Measurements from ENCODE around the gene HIPK4. TPM values are rescaled to one million over a fixed set of nuclear protein-coding genes. Genes with fewer than 3 reads are reported as not detected.

HIPK4 gene
- polyA plus RNA-seq, 6 donors from 2014 or later, result not detected

GRCh38 chr19:40421993-40422747 lies 32.2 kb upstream of the HIPK4 start:
- peak overlapping the region; percentile 5 to 92 (median 78) for H3K4me3 Mint-ChIP-seq
- H3K36me3 Mint-ChIP-seq, result no peaks in the 10 kb centered on the region
- peaks cover 25 to 47% (median 30%) of the 10 kb centered on the region in 3 donors for H3K4me1 Mint-ChIP-seq
- H3K27ac Mint-ChIP-seq, result peak overlapping the region in 5 of 6 donors; percentile 54 to 92 (median 63)
- ATAC-seq (ENCODE audit: low read depth in 2 of 2), result no peak
- peaks cover 0 to 10% (median 0%) of the 10 kb centered on the region in 3 donors for H3K27me3 Mint-ChIP-seq
- H3K9me3 Mint-ChIP-seq, result no peaks in the 10 kb centered on the region
- no peak for DNase-seq

DNA sequence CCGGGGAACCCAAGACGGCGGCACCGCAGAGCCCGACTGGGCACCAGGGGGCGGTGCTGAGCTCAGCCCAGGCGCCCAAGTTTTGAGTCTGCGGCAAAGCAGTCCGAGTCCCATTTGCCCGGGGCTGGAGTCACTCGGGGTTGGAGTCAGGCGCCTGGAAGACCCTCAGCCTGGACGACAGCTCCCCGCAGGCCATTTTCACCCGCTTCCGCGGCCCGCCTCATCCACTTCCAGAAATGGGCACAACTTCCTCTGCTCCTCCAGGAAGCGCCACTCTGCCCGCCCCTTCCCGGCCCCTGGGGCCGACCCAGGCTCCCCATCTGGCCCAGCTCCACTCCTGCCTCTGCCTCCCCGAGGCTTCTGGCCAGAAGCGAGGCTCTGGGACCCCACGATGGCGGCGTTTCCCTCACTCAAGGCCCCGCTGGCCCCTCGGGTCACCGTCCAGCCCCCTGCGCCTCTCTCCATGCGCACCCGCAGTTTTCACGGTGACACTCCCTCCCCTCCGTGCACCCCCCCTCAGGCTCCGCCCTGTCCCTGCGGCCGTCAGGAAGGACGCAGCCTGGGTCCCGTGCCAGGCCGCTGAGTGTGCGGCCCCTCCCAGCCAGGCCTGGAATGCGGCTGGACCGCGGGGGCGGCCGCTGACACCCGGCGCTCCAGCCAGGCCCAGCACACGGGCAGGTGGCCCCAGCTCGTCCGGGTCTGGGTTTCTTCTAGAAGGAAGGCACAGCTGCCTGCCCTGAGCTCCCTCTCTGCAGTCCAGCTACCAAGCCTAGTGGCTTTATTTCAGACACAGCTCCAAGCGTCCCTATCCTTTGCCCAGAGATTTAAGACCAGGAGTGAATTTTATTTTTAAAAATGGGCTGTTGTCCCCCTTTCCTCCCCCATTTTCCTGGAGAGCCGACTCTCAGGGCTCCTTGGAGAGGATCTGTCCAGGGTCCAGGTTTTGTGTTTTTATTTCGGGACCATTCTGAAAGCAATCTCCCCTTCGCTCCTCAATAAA lies 31.1 kb upstream of the HIPK4 start:
- no peaks in the 10 kb centered on the region for H3K9me3 Mint-ChIP-seq

GRCh38 chr19:40420451-40420765 lies 30.4 kb upstream of the HIPK4 start:
- peak overlapping the region; percentile 80 to 93 (median 89) for H3K4me3 Mint-ChIP-seq
- ATAC-seq (ENCODE audit: low read depth in 2 of 2) (no peak), DNase-seq (no peak)
- peaks cover 24 to 43% (median 34%) of the 10 kb centered on the region in 3 donors for H3K4me1 Mint-ChIP-seq
- peak overlapping the region in 5 of 6 donors; percentile 49 to 94 (median 92) for H3K27ac Mint-ChIP-seq
- no peaks in the 10 kb centered on the region for H3K9me3 Mint-ChIP-seq
- H3K27me3 Mint-ChIP-seq, result peaks cover 0 to 10% (median 0%) of the 10 kb centered on the region in 3 donors
- H3K36me3 Mint-ChIP-seq, result no peaks in the 10 kb centered on the region

More for the DNA sequence above, 31.1 kb upstream of the HIPK4 start:
- H3K27me3 Mint-ChIP-seq, result peaks cover 0 to 10% (median 0%) of the 10 kb centered on the region in 3 donors
- peak overlapping the region; percentile 80 to 93 (median 89) for H3K4me3 Mint-ChIP-seq
- peaks cover 26 to 45% (median 33%) of the 10 kb centered on the region in 3 donors for H3K4me1 Mint-ChIP-seq
- no peaks in the 10 kb centered on the region for H3K36me3 Mint-ChIP-seq
- ATAC-seq (ENCODE audit: low read depth in 2 of 2) (peak; percentile 56 to 59), DNase-seq (peak; percentile 80)
- H3K27ac Mint-ChIP-seq, result peak overlapping the region; percentile 54 to 94 (median 92)

- H3K4me1 Mint-ChIP-seq, result peaks cover 22 to 40% (median 31%) of the 10 kb centered on the region in 3 donors
- no peaks in the 10 kb centered on the region for H3K36me3 Mint-ChIP-seq
- DNase-seq (no peak), ATAC-seq (ENCODE audit: low read depth in 2 of 2) (no peak)
- H3K9me3 Mint-ChIP-seq, result no peaks in the 10 kb centered on the region
- H3K27ac Mint-ChIP-seq, result peak overlapping the region in 1 of 6 donors; percentile 67
- H3K27me3 Mint-ChIP-seq, result peaks cover 0 to 10% (median 0%) of the 10 kb centered on the region in 3 donors
- H3K4me3 Mint-ChIP-seq, result peak overlapping the region in 7 of 8 donors; percentile 35 to 89 (median 77)
Observed at GRCh38 chr19:40419780-40420179, 29.8 kb upstream of the HIPK4 start.

GRCh38 chr19:40419066-40419612 lies 29.2 kb upstream of the HIPK4 start:
- DNase-seq, result no peak
- Mint-ChIP-seq H3K27ac (no peak overlapping the region), H3K4me1 (peaks cover 15 to 35% (median 25%) of the 10 kb centered on the region in 3 donors)

GRCh38 chr19:40418040-40418439 lies 28.1 kb upstream of the HIPK4 start:
- peak overlapping the region in 2 of 8 donors; percentile 43 to 61 for H3K4me3 Mint-ChIP-seq
- H3K27me3 Mint-ChIP-seq, result peaks cover 0 to 18% (median 8%) of the 10 kb centered on the region in 3 donors
- peaks cover 12 to 33% (median 23%) of the 10 kb centered on the region in 3 donors for H3K4me1 Mint-ChIP-seq

More at GRCh38 chr19:40419066-40419612, 29.2 kb upstream of the HIPK4 start:
- ATAC-seq (ENCODE audit: low read depth in 2 of 2), result no peak
- Mint-ChIP-seq H3K27me3 (peaks cover 0 to 10% (median 0%) of the 10 kb centered on the region in 3 donors), H3K9me3 (no peaks in the 10 kb centered on the region), H3K36me3 (no peaks in the 10 kb centered on the region), H3K4me3 (peak overlapping the region; percentile 4 to 89 (median 59))

GRCh38 chr19:40417643-40417981 lies 27.6 kb upstream of the HIPK4 start:
- Mint-ChIP-seq H3K27ac (peak overlapping the region in 4 of 6 donors; percentile 3 to 60 (median 50)), H3K27me3 (peaks cover 0 to 18% (median 8%) of the 10 kb centered on the region in 3 donors), H3K36me3 (no peaks in the 10 kb centered on the region), H3K4me1 (peaks cover 12 to 33% (median 23%) of the 10 kb centered on the region in 3 donors), H3K4me3 (peak overlapping the region in 2 of 8 donors; percentile 43 to 61), H3K9me3 (no peaks in the 10 kb centered on the region)
- DNase-seq (no peak), ATAC-seq (ENCODE audit: low read depth in 2 of 2) (no peak)

More at GRCh38 chr19:40418040-40418439, 28.1 kb upstream of the HIPK4 start:
- DNase-seq (no peak), ATAC-seq (ENCODE audit: low read depth in 2 of 2) (no peak)
- Mint-ChIP-seq H3K27ac (peak overlapping the region in 2 of 6 donors; percentile 3 to 62), H3K36me3 (no peaks in the 10 kb centered on the region), H3K9me3 (no peaks in the 10 kb centered on the region)

GRCh38 chr19:40416918-40417642 lies 27.1 kb upstream of the HIPK4 start:
- DNase-seq, result no peak
- ATAC-seq (ENCODE audit: low read depth in 2 of 2), result no peak
- peak overlapping the region in 3 of 6 donors; percentile 3 to 60 (median 44) for H3K27ac Mint-ChIP-seq
- peaks cover 12 to 29% (median 23%) of the 10 kb centered on the region in 3 donors for H3K4me1 Mint-ChIP-seq
- H3K9me3 Mint-ChIP-seq, result no peaks in the 10 kb centered on the region
- H3K4me3 Mint-ChIP-seq, result peak overlapping the region in 1 of 8 donors; percentile 42
- H3K27me3 Mint-ChIP-seq, result peaks cover 0 to 20% (median 10%) of the 10 kb centered on the region in 3 donors
- H3K36me3 Mint-ChIP-seq, result no peaks in the 10 kb centered on the region

DNA sequence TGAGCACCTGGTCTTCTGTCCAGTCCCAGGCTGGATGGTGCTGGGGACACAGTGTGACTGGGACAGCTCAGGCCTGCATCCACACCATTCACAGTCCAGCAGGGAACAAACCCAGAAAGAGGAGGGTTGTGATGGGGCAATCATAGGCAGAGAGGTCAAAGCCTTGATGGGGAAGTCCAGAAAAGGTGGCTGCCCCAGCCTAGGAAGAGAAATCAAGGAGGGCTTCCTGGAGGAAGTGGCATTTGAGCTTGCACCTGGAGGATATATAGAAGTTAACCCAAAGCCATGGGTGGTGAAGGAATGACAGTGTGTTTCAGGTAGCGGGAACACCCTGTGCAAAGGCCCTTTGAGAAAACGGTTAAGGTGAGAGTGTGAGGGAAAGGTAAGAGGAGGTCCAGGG lies 25.8 kb upstream of the HIPK4 start:
- H3K27ac Mint-ChIP-seq, result no peak overlapping the region
- H3K4me1 Mint-ChIP-seq, result peaks cover 11 to 23% (median 22%) of the 10 kb centered on the region in 3 donors
- H3K4me3 Mint-ChIP-seq, result peak overlapping the region in 2 of 8 donors; percentile 6 to 47
- H3K27me3 Mint-ChIP-seq, result peaks cover 0 to 27% (median 14%) of the 10 kb centered on the region in 3 donors
- H3K9me3 Mint-ChIP-seq, result no peaks in the 10 kb centered on the region
- H3K36me3 Mint-ChIP-seq, result no peaks in the 10 kb centered on the region
- DNase-seq, result no peak
- no peak for ATAC-seq (ENCODE audit: low read depth in 2 of 2)

GRCh38 chr19:40414542-40415535 lies 24.9 kb upstream of the HIPK4 start:
- Mint-ChIP-seq H3K9me3 (no peaks in the 10 kb centered on the region), H3K27me3 (peaks cover 0 to 27% (median 14%) of the 10 kb centered on the region in 3 donors), H3K4me3 (peak overlapping the region in 1 of 8 donors; percentile 47), H3K4me1 (peaks cover 6 to 22% (median 18%) of the 10 kb centered on the region in 3 donors), H3K36me3 (no peaks in the 10 kb centered on the region), H3K27ac (no peak overlapping the region)
- DNase-seq (no peak), ATAC-seq (ENCODE audit: low read depth in 2 of 2) (no peak)

DNA sequence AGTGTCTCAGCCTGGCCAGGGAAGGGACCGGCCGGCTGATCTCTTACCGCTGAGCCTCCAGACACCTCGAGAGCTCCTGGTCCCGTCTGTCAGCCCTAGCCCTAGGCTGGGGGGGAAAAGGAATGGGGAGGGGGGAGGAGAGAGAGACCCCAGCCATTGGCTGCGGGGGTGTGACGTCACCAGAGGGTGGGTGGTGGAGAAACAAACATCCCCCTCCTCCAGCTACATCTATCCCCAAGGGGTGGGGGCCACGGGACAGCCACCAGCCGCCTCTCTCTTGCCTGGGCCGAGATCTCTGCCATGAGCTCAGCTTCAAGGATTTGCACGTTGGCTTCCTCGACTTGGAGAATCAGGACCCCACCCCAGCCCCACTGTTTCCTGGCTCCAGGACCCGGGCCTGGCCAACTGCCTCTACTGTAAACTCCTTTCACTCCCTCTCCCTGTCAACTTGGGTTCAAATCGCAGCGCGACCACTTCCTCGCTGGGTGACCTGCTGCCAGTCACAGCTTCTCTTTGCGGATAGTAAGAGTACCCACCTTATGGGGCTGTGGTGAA lies 23.4 kb upstream of the HIPK4 start, which contains the start of gene PRX:
Gene PRX (minus strand): TSS at position 88 of the 555 bp plus-strand sequence. CDS start 5,446 bp downstream, outside the sequence.
- Mint-ChIP-seq H3K27me3 (peaks cover 0 to 25% (median 14%) of the 10 kb centered on the region in 3 donors), H3K27ac (peak within 1 kb of the TSS in 2 of 6 donors; percentile 19 to 56), H3K4me1 (peaks cover 6 to 19% (median 12%) of the 10 kb centered on the region in 3 donors), H3K4me3 (peak within 1 kb of the TSS in 1 of 8 donors; percentile 3), H3K36me3 (no peaks in the 10 kb centered on the region), H3K9me3 (no peaks in the 10 kb centered on the region)
- ATAC-seq (ENCODE audit: low read depth in 2 of 2) (no peak), DNase-seq (no peak)

Data from naive B cell (primary cell).